Uterus (tissue), 2 donors: Measurements from ENCODE around the gene IVD.

Experiments
- POLR2A ChIP-seq, 2 donors: fragments of 450-650 bp; IDR thresholded peaks; one replicate each; pipeline ENCODE4 v1.6.1; 2016; ENCODE audit warnings: antibody characterized with exemption in 2 of 2, mild to moderate bottlenecking in 1 of 2, moderate library complexity in 1 of 2
- TF ChIP-seq, protein P1 (sequence below), 4 experiments: fragments of 200-600 bp in 2 of 4; fragments of 450-650 bp in 2 of 4; sonication (generic) in 2 of 4; IDR thresholded peaks; one replicate each; pipeline ENCODE4 v1.5.1; 2016 to 2019; ENCODE audit warnings: antibody characterized with exemption in 4 of 4, mild to moderate bottlenecking in 2 of 4, moderate library complexity in 1 of 4

GRCh38 chr15:40389824-40390595 is 15.6 kb upstream of the IVD start:
- TF ChIP-seq, protein P1, sequence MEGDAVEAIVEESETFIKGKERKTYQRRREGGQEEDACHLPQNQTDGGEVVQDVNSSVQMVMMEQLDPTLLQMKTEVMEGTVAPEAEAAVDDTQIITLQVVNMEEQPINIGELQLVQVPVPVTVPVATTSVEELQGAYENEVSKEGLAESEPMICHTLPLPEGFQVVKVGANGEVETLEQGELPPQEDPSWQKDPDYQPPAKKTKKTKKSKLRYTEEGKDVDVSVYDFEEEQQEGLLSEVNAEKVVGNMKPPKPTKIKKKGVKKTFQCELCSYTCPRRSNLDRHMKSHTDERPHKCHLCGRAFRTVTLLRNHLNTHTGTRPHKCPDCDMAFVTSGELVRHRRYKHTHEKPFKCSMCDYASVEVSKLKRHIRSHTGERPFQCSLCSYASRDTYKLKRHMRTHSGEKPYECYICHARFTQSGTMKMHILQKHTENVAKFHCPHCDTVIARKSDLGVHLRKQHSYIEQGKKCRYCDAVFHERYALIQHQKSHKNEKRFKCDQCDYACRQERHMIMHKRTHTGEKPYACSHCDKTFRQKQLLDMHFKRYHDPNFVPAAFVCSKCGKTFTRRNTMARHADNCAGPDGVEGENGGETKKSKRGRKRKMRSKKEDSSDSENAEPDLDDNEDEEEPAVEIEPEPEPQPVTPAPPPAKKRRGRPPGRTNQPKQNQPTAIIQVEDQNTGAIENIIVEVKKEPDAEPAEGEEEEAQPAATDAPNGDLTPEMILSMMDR (IDR thresholded peaks at IDR 0.05), result no peak
- no peak for TF ChIP-seq POLR2A (IDR thresholded peaks at IDR 0.05)
